Fibroblast of peridontal ligament (primary cell): ENCODE data around the gene ITPA.

Source experiments
- DNase-seq: peaks from one replicate; pipeline ENCODE4 v3.0.0-alpha.2; 2010; ENCODE audit errors: extremely low read depth

ITPA gene

DNA sequence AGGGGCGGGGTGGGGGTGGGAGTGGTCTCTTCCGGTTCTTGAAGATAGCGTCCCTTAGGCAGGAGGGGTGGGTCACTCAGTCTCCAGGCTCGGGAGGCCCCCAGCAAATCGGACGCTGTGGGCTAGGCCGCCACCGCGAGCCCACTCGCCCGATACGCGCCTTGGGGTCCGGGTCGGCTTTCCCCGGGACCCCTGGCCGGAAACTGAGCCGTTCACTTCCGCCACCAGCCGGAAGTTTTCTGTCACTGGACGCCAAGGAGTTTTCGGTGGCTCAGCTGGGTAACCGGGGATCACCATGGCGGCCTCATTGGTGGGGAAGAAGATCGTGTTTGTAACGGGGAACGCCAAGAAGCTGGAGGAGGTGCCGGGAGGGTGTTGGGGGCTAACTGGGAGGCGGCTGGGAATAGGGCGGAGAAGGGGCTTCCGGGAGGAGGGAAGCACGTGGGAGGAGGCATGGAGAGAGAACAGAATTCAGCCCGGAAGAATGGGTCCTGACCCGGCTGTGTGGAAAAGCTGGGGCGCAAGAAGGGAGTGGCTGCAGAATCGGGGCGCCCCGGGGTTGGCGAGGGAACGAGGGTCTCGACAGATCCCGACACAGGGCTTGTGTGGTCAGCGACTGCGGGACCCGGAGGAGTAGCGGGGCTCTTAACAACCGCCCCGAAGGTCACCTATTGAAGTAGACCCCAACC is at the start of gene ITPA:
TSS of gene ITPA (plus strand) at position 242 of the 689 bp plus-strand sequence. CDS start at position 296, 54 bp downstream.
- peak; percentile 34 for DNase-seq

DNA sequence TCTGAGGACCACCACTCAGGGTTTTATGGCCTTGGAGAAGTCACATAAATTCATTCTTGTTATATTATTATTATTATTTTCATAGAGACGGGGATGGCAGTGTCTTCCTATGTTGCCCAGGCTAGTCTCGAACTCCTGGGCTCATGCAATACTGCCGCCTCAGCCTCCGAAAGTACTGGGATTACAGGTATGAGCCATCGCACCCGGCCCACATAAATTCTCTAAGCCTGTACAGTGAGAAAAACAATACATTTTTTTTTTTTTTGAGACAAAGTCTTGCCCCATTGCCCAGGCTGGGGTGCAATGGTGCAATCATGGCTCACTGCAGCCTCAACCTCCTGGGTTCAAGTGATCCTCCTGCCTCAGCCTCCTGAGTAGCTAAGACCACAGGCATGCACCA is 48.9 kb upstream of the ITPA start:
- no peak for DNase-seq

DNA sequence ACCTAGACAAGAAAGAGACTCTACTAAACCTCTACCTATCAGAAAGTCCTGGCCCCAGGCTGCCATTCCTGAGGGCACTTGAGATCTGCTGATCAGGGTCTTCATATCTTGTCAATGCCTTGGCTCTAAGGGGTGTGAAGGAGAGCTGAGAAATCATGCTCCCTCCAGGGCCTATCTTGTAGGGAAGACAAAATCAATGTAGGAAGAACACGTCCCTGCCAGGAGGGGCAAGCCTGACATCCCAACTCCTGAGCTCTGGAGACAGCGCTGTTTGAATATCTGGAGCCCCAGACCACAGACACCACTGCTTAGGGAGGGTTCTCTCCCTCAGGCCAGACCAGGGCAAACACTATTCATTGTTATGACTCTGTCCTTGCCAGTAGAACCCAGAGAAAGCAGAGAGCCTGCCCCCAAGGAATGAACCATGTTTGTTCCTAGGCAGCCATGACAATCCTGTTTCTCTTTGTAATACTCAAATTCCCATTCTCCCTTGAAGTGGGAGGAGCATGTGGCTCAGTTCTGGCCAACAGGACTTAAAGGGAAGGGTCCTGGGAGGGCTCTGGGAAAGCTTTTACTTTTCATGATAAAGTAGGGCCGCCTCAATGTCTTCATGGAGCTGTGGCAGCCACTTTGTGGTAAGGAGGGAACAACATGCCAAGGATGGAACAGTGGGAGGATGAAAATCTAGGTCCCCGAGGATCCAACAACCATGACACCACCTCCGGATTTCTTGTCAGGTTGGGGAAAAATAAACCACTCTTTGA is 47.8 kb upstream of the ITPA start:
- DNase-seq = no peak

DNA sequence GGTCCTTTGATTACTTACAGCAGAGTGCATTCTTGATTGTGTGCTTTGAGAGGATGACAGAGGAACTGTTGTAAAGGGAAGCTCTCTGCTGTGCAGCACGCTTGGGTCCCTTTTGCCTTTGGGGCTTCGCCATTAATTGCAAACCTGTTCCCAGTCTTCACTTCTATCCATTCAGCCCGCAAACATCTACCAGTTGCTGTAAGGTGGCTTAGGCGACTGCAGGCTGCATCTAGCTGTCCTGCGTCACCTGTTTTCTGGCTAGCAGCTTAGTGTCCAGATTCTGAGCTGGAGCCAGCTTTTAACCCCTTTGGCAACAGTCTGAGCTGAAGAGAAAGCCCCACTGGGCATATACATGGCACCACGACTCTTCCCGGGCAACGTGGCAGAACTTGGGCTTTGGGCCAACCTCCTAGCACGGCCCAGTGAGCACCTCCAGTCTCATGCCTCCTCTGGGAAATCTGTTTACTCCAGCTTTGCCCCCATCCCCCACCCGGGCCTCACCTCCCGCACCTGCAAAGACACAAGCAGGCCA is 47.2 kb upstream of the ITPA start:
- DNase-seq = no peak

DNA sequence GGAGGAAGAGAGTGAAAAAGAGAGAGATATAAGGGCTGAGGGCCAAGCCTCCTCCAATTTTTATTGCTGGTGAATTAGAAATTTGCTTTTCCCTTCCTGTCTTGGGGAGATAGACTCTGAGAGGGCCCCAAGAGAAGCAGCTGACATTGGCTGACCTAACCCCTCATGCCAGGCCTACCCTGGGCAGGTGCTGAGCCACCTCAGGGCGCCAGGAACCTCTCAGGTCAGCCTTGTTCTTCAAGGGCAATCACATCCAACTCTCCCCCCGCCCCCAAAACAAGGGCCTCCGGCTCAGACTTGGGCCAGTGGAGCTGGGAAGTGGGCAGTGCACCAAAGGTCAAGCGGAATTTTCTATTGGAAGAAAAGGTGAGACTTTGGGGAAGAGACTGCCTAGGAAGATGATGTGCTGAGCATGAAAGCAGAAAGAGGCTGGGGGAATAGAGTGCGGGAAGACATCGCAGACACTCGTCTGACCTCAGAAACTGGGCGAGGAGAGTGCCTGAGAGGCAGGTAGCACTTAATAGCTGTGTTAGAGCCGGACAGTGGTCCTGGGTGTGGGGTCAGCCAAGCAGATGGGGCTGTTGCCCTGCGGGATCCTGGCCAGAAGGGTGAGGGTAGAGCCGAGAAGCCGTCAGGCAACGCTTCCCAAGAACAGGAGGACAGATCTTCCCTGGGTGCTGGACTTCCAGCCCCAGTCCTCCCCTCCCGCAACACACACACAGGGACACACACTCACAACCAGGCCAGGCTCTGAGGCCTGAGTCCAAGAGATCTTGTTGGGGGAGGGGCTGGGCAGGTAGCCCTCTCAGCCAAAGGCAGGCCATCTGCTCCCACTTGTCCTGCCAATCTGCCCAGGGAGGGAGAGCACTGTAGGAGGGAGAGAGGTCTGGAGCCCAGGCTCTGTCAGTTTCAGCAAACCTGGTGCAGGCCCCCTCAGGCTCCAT is 45.9 kb upstream of the ITPA start:
- DNase-seq = no peak

DNA sequence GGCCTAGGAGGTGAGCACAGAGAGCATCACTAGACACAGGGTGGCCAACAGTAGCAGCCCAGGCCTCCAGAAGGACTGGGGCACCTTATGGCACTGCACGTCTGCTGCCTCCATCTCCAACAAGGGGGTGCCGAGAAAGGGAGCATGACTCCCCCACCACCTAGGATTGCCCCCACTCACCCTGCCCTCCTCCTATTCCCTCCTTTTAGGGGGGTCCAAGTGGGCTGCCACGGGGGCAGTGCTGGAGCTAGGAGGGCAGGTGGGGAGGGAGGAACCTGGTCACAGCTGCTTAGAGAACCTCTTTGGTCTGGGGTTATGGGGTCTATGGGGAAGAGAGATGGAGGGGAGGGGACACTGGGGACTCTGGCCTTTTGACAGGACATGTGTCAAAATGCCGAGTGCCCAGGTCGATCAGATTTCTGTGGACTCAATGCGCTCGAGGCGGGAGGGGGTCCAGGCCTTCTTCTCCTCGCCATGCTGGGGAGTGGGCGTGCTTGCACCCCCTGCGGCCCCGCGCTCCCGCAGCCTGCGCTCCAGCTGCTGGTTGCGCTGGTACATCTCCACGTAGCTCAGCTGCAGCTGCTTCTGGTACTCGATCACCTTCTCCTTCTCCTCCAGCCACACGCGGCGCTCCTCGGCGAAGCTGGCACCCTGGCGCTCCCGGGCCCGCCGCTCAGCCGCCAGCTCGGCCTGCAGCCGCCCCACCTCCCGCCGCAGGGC is 45.1 kb upstream of the ITPA start:
- DNase-seq = no peak

DNA sequence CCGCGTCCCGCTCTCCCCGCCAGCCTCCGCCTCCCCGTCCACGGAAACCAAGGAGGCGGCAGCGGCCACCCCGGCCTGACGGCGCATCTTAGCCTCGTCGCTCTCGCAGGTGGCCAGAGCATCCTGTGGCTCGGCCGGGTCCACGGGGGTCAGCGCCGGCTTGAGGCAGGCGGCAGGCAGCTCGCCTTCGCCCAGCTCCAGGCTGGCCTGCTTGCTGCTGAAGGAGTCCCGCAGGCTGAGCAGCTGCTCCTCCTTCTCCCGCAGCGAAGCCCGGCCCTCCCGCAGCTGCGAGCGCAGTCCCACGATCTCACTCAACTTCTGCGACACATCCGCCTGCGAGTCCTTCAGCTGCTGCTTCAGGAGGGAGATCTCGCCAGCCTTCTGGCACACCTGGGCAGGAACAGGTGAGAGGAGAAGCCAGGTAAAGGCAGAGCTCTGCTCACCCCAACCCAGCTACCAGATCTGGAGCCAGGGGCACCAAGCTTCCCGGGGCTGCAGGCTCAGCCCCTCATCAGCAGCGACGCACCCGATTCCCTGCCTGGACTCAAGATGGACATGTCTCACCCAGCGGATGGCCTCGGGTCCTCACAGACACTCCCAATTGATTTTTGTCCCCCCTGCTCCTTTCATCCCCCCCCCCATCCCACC is 44.4 kb upstream of the ITPA start:
- DNase-seq = no peak

DNA sequence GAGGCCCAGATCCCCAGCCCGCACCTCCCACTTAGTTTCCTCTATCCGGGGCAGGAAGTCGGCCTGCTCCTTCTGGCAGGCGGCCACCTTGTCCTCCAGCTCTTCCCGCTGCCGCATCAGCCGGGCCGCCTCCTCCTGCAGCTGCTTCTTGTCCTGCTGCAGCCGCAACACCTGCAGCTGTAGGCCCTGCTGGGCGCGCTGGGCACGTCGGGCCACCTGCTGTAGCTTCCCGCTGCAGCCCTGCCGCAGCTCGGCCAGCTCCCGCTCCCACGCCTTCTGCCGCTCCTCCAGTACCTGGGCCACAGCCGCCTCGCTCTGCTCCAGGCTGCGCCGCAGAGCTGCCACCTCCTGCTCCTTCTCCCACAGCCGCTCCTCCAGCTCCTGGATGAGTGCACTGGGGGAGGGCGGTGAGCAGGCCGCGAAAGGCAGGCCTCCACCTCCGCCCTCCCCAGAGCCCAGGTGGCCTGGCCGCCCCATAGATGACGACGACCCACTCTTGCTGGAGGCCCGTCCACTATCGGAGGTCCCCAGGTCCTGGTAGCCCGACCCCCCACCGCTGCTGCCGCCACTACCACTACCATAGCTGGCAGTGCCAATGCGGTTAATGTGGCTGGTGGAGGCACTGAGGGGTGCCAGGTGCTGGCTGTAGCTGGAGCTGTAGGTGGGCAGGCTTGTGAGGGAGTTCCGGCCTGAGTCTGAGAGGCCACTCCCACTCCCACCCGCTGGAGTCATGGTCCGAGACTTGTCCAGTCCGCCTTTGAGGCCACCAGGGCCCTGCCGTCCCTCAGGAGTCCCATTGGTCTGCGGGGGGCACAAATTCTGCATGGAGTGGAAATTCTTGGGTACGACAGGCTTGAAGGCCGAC is 43.6 kb upstream of the ITPA start:
- no peak for DNase-seq

DNA sequence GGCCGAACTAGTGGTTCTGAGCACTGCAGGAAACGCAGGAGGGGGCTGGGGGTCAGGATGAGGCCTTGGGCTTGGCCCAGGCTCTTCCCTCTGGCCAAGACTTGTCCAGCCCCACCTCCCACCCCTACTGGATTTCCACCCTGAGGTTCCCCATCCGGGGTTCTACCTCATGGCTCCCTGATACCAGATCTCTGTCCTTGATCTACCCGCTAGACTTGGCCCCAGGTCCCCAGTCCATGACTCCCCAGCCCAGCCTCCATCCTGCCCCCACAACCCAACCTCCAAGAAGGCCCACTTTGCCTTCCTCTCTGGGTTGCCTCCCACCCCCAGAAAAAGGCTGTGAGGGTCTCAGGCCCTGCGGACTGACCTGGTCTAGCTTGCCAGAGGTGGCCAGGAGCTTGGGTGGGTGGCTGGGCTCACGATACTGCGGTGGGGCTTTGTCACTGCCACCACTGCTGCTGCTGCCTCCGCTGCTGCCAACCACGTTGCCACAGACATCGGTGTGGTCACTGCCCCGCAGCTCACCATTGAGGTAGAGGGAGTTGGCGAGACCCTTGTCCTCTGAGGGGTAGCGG is 42.9 kb upstream of the ITPA start:
- DNase-seq = no peak

DNA sequence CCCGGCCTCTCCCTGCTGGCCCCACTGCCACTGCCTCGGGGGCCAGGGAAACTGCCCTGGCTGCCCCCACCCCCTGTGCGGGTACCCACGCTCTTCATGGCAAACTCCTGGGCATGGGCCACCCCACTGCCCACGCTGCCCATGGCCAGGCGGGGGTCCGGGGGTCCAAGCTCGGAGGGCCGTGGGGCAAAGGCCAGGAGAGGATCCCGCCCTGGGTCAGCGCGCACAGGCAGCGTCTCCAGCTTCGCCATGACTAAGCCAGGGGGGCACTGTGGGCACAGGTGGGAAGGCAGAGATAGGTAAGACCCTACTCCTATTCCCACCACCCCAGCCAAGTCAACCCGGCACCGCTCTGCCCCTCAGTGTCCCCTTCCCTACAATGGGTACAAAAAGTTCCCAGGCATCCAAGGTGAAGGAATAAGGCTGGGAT is 42.4 kb upstream of the ITPA start:
- DNase-seq = no peak

DNA sequence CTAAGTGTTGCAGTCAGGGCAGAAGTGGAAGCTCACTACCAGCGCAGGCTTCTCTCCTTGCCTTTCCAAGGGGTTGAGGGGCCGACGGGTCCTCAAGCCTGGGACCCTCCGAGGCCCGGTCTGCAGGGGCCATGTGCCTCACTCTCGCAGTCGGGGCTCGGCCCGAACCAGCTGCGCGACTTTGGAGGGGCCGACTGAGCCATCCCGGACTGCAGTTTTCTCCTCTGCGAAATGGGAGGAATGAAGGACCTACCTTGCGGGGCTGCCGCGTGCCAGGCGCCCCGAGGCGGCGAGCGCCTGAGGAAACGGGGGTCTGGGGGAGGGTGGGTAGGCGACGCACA is 41.6 kb upstream of the ITPA start:
- DNase-seq = no peak

DNA sequence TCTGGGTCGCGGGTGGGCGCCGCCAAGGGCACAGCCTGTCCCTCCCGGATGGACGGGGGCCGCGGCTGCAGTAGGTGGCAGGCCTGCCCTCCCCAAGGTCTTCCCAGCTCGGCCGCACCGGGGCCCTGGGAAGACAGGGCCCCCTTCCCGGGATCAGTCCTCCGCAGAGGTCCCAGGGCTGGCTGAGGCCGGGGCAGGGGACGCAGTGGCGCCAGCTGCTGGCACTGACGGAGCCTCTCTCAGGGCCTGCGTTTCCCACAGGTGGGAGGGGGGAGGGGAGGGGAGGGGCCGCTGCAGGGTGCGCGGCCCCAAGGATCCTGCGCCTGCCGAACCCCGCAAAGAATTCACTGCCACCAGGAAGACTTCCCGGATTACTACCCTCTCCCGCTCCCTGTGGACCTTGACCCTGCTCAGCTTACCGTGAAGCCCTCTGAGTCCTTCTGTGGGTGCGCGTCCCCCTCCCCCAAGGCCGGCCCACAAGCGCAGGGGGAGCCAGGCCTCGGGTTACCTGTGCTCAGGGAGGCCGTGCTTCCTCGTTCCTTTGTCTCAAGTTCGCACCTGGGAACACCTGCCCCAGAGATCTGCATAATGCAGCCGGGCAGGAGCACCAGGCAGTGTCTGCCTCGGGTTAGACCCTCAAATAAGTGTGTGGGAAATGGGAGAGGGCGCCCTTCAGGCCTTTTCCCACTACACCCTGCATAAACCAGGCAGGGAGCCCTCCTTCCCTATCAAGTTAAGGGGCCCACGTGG is 41.0 kb upstream of the ITPA start:
- DNase-seq = no peak

DNA sequence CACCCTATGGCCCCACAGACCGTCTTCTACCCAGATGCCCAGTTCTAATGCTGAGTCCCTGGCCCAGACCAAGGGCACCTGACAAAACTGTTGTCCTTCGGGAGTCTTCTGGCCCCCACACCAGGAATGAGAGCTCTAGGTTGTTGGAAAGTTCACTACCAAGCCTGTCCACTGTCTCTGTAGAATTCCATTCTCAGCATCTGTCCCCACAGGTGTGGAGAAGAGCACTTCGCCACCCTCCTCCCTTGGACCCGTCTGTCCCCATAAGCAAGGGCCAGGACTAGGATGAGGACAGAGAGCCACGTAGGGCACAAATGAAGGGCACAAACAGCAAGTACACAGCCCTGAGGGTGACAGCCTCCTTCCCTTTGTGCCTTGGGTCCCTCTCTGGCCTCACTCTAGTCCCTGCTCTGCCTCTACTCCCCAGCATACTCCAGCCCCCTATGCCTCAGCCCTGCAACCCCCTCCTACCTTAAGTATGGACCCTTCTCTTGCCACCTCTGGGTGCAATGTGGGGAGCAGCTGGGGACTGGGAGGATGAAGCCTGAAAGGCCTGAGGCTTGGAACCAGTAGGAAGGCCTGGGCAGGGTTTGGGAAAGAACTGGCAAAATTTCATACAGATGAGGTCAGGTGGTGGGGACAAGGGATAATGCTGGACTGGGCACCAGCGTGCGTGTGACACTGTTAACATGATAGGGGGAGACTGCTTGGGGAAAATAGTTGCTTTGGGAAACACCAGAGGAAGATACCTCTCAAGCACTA is 40.3 kb upstream of the ITPA start:
- no peak for DNase-seq

DNA sequence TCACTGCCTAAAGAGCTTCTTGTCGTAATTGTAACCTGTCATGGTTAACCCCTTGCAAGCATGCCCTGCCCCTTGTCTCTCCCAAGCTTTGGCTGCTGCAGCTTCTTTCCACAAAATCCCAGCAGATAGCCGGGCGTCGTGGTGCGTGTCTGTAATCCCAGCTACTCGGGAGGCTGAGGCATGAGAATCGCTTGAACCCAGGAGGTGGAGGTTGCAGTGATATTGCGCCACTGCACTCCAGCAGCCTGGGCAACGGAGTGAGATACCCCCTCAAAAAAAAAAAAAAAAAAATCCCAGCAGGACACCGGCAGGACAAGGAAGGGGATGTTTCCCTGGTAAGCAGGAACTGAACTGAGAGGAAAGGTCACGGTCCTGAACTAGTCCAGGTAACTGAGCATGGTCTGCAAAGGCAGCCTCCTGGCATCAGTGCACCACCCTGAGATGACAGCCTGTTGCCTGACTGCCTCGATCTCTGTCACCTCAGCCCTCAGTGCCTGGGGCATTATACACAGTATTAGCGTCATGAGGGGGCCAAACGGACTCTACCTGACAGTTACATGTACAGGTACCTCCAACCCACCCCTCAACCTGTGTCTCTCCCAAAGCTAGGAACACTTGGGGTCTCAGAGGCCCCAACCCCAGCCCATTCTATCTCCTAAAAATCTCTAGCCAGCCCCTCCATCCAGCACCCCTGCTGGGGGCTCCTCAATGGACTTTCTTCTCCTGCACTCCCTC is 37.7 kb upstream of the ITPA start:
- no peak for DNase-seq

DNA sequence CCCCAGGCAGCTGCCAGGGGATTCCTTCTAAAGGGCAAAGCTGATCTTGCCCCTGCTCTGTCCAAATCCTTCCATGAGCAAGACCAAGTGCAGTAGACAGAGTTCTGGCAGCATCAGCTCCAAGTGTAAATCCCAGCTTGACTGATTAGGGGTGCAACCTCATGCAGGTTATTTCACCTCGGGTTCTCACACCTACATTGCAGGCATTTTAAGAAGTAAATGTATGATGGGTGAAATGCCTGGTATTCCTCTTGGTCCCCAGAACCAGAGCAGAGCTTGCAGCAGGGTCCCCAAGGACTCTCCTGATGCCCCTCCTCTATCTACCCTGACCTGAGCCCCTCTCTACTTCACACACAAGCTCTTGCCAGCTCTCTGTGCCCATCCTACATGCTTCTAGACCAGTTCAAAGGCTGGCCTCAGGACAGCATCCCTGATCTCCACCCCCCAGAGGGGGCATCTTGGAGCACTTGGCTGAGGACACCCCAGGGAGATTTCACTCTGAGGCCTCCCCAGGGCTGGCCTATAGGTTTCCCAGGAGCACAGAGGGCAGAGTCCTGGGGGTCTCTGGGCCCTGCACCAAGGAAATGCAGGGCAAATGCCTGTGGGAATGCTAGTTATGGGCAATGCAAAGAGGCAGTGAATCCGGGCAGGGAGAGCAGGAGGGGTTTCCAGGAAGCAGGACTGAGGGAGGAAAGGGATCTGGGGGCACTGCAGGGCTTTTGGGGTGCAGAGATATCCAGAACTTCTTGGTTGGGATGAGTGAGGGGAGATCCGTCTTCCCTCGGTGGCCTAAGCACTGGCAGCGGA is 37.0 kb upstream of the ITPA start:
- DNase-seq = no peak

DNA sequence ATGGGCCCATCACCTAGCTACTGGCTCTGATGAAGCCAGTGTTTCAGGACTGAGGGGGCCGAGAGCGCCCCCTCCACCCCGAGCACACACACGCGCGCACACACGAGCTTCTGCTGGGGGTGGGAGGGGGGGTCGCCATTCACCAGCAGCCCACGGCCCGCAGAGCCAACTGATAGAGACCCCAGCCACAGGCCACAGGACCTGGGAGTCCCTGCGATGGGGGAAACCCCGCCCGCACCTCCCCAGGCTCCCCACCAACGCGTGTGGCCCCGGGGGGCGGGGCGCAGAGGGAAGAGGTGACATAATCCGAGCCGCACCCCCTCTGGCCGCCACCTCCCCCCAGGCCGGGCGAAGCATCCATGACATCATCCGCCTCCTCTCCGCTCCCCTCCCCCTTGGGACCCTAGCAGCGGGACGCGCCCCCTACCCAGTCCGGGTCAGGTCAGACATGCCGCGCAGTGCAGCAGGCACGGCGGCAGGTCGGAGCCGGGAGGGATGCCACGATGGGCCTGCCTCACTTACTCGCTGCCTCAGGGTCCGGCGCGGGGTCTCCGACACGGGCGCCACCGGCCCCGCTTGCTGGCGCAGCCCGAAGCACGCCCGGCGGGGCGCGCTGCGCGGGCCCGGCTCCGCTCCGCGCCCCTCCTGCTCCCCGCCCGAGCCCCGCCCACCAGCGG is 36.2 kb upstream of the ITPA start, which contains the start of gene LZTS3:
TSS of gene LZTS3 (minus strand) at position 617 of the 677 bp plus-strand sequence. CDS start 6,386 bp downstream, outside the sequence.
- peak; percentile 21 for DNase-seq
